GM21526 (cell line): ENCODE measurements around the gene RPTOR.

ENCODE experiments used
- ATAC-seq: cut with Tn5 transposase; IDR thresholded peaks from one replicate; pipeline ENCODE4 v1.9.1; 2021; ENCODE audit warnings: moderate library complexity; ENCODE audit not compliant: unreplicated experiment, low FRiP score

Gene RPTOR

DNA sequence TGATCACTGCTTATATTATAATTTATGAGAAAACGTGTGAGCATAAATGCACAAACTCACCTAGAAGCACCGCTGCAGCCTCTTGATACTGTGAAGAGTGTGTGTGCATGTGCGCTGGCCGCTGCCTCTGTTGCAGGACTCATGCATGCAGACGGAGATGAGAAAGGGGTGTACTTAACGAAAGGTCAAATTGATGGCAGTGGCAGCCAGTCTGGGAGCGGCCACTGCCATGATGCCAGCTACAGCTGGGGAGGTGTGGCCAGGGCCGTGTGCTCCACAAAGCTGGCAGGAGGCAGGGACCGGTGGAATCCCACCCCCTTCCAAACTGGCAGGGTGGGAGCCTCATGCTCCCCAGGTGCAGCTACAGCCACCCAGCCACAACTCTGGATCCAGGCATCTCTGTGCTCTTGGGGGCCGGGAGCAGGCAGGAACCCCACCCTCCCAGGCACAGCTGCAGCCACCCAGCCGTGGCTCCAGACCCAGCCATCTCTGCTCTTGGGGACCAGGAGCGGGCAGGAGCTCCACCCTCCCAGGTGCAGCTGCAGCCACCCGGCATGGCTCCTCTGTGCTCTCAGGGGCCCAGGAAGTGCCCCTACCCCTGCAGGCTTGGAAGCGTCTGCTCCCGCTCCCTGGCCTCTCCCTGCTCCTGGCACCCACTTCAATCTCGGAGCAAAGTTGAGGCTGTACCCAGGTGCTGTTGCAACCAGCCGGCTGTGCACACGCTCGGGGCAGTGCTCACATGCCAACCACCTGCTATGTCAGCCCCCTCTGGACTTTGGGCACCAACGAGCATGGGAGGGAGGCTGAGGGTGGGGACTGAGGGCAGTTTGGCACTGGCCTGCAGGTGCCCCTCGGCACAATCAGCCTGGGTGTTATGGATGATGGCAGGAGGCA, 369.5 kb downstream of the RPTOR start:
- ATAC-seq = no peak

DNA sequence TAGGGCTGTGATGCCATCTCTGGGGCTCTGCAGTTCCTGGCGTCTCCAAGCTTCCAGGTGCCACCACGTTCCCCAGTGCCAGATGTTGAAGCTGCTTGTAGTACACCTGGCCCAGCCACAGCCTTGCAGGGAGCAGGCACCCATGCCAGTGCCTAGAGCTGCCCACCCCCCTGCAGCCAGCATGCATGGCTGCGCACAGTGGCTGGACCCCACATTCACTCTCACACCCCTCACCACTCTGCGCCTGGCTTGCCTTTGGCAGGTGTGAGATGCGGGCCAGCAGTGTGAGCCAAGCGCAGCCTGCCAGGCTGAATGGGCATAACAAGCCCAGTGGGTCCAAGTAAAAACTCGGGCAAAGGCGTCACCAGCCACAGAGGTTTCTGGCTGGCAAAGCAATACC, 371.6 kb downstream of the RPTOR start:
- ATAC-seq = no peak

DNA sequence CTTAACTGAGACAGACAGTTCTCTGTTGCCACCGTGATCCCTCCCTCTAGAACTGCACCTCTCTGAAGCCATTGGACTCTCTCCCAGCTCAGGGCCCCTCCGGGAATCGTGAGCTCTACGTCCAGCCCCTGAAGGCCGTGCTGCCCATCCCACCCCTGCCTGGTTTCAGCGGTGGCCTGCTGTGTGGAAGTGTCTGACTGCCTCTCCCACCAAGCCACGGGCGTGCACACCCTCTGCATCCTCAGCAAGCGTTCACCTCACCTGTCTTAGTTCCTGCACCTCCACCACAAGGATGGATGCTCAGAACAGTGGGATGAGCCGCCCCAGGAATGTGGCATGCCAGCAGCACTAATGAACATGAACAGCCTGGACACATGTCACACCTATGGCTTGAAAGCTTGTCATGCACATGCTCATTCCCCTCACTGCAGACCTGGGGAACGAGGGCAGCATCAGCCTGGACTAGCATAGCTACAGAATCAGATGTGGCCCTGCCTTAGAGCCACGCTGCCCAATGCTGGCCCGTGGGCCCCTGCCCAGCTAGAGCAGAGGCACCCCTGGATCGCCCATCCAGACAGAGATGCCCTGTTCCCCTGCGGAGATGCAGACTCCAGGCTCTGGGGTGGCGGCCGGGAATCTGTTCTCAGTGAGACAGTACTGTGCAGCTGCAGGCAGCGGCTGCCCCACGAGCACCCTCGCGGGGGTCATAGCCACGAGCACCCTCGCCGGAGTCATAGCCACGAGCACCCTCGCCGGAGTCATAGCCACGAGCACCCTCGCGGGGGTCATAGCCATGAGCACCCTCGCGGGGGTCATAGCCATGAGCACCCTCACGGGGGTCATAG, 373.3 kb downstream of the RPTOR start:
- no peak for ATAC-seq

DNA sequence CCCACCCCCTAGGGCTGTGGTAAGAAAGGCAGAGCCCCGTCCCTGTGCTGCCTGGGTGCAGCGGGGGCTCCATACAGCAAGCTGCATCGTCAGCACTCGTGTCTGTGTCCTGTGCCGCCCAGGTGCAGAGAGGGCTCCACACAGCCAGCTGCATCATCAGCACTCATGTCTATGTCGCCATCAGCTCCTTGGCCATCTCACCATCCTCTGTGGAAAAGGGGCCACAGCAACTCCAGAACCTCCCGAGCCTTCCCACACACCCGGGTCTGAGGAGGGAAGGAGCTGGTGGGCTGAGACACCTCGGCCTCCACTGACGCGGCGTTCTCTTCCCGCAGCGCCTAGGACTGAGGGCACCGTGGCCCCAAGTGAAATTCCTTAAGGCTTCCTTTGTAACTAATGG, 374.1 kb downstream of the RPTOR start:
- ATAC-seq = no peak

DNA sequence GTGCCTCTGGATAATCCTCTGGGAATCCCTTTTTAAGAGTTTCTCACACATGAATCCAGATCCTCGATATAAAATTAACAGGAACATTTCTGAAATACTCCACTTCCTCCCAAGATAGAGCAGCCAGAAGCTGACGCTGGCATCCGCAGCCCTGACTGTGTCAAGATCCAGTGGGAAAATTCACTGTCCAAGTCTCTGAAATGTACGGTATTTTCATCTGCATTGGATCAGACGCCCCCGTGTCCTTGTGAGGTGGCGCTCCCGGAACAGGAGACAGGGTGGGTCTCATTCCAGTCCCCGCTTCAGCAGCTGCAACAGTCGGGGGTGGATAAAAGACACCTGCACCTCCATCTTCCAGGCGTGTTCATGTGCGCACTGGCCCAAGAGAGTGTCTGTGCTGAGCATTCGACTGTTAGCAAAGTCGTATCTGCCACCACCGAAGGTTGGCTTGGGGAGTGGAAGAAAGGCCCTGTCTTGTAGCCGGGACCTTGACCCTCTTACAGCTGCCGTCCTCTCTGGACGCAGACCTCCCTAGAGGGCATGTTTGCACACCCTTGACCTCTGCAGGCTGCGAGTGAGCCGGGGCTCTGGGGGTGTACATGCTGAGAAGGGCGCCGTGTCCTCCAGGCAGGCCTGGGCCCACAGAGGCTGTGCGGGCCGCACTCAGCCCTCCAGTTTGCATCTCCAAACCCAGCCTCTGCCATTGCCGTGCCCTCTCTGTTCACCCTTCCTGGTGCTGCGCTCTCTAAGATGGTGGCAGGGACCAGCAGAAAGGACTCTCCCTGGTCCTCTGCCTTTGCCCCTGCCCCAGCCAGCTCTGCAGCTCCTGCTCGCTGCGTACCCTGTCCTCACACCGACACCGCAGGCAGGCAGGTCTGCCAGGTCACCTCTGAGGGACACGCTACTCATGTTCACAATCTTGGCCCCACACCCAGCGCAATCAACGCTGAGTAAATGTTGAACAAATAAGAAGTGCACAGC, 375.0 kb downstream of the RPTOR start:
- ATAC-seq = no peak

DNA sequence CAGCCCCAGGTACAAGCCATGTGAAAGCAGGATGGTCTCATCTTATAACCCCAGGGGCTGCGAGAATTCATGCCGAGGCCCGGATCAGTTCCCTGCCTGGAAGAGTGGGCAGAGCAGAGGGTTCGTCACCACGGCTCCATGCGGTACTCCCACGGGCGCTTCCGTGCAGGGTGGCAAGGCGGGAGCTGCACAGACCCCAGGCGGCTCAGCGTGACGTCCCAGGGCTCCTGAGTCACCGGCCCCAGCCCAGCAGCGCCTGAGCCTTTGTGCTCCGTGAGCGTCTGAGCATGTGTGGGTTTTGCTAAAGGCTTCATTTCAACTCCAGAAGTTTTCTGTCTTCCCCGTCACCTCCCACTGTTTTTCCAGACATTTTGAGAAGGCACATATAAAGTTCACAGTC, 375.8 kb downstream of the RPTOR start:
- ATAC-seq = no peak

DNA sequence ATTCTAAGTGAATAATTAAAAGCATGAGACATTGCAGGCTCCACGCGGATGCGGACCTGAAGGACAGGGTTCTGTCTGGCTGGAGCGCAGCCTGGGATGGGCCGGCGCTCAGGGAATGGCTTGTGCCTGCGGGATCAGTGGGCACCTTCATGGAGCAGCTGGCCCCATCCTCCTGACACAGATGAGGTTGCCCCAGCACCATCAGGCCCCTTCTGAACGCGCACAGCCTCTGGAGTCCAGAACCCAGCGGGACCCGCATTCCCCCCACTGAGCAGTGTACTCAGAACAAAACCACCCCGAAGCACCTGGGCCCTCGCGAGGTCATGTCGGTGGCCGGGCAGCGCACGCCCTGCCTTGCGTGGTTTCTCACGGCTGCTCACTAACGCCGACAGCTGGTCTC, 376.5 kb downstream of the RPTOR start:
- no peak for ATAC-seq

DNA sequence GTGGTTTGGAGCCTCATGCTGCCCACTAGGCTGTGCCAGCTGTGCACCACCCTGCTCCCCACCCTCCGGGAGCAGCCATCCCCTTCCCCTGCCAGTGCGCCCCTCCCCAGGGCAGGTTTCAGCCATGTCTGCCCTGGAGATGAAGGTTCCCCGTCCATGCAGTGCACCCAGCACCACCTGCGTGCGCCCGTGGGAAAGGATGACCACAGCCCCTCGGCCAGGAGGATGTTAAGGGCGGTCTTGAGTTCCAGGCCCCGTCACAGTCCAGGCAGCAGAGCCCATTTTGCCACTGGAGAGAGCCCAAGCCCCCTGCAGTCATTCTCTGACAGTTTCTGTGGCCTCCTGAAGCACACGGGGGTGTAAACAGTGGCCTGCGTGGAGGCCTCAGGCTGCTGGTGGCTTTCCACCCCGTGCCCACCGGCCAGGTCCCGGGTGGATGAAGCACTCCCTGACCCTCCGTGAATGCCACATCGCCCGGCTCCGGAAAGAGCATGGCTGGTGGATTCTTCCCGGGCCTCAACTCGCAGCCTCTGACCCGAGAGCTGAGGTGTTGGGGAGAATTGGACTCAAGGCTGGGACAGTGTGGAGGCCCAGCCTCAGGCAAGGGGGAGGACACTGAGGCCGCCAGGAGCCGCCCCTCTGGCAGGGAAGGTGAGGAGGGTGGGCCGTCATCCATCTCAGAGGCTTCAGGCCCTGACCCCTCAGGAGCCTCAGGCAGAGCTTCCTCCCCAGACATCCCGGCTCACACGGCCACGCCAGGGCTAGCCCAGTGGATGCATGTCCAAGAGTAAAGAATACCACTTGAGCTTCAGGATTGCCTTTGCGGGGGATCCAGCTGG, 377.3 kb downstream of the RPTOR start:
- no peak for ATAC-seq

DNA sequence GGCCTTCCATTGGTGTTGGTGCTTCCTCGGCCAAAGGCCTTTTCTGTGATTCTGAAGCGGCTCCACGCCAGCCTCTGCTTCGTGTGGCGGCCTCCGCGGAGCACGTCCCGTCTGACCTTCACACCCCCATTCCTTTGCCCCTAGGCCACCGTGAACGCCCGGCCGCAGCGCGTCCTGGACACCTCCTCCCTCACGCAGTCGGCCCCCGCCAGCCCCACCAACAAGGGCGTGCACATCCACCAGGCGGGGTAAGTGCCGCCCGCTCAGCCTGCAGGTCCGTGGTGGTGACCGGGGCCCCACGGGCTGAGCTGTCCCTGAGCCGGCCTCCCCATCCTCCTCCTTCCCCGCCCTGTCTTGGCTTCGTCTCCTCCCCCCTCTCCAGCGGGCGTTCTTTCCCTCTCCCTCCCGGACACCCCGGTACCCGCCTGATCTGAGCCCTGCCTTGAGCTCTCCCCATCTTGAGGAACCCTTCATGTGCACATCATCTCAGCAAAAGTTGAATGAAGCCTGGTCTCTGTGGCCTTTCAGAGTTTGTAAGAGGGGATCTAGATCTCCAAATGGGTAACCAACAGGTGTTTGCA, 378.0 kb downstream of the RPTOR start:
- no peak for ATAC-seq

DNA sequence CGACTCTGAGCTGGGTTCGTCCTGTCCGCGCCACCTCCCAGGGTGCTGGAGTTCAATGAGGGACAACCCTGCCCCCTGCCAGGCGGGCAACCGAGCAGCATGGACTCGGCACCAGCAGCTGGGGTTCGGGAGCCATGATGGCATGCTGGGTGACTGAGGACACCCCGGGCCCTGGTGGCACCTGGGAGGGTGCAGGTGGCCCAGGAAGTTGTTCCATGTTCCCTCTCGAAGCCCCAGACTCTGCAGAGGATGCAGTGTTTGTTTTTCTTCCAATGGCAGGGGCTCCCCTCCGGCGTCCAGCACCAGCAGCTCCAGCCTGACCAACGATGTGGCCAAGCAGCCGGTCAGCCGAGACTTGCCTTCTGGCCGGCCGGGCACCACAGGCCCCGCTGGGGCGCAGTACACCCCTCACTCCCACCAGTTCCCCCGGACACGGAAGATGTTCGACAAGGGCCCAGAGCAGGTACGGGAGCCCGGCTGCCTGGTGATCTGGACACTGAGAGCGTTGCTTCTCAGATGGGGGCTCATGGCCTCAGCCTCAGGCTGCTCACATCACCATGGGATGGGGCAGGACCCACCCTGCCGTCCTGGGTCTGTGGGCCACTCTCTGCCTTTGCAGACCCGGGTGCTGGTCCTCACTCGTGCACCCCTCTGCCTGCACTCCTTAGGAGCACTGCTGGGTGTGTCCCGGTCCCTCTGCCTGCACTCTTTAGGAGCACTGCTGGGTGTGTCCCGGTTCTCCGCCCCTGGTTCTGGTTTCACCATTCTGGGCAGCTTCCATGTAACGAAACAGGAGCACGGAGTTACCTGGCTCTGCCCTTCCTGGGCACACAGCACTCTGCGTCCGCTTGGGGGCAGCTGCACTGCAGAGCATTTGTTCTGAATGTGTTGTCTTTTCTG, 378.8 kb downstream of the RPTOR start:
- no peak for ATAC-seq

DNA sequence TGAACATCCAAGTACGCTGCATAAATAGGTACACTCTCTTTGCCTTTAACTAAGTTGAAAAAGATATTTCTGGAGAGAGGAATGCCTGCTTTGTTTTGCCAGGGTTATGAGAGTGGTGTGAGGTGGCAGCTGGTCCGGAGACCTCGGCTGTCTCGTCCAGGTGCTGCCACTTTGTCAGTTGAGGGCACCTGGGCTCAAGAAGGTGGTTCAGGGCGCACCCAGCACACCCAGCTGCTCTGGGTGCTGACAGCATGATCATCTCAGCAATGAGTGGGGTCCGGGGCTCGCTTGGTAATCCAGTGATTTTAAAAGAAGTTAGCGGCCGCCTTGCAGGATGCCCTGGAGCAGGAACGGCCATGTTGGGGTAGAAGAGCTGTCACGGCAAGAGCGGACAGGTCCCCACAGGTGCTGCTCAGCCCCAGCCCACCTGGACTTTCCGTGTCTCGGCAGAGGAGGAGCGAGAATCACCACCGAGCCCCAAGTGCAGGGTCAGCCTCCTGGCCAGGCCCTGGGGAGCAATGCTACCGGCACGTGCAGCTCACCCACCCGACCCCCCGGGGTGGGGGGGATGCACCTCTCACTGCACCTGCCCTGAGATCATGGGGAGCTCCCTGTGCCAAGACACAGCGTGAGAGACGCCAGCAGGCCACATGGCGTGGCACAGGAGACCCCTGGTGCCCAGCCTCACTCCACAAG, 379.6 kb downstream of the RPTOR start:
- no peak for ATAC-seq

DNA sequence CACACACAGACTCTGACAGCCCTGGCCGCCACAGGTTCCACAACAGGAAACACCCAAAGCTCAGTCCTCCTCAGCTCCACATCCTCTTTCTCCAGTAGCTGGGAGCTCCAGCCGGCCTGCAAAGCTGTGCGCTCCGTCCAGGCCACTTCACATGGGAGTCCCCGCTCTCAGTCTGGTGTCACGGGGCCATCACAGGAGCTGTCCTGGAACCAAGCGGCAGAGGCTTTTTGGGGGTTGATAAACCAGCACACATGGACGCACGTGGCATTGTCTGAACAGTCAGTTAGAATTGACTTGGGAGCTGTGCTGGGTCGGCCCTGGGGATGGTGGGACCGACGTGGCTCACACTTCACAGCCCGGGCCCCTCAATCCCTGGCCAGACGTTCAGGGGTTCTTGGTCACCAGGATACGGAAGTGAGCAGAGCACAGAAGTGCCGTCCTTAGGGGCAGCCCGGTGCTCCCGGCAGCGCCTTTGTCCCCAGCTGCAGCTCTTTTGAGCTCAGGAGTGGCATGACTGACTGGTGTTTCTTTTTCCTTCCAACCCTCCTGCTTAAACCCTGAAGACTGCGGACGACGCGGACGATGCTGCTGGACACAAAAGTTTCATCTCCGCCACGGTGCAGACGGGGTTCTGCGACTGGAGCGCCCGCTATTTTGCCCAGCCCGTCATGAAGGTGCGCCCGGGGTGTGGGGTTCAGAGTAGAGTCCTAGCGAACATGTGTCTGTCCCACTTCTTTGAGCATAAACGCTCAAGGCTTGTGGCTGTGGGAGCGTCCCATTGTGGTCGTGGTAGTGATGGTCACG, 380.4 kb downstream of the RPTOR start:
- ATAC-seq = no peak

DNA sequence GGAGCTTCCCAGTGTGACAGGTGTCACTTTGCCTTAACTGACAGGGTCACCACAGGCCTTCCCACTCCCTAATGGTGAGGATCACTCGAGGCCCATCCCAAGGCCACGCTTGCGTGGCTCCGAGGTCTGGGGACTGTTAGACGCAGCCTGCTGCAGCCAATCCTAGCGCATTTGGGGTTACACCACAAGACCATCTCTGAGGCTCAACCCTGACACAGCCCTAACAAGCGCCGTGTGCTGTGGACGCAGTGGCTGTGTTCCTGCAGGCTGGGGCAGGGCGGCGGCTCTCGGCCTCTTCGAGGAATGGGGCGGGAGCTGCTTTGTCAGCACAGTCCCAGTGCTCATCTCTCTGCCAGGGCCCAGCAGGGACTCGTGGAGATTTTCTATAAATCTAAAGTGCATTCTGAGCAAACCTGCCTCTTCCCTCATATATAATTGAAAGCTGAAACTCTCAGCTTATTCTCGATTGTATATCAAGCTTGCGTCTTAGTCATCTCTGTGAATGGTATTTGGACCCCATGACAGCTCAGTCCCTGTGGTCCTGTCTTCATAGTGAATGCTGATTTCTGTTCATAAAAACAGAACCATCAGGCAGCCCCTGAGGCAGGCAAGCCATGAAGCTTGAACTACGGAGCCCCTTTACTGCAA, 381.2 kb downstream of the RPTOR start:
- ATAC-seq = no peak

DNA sequence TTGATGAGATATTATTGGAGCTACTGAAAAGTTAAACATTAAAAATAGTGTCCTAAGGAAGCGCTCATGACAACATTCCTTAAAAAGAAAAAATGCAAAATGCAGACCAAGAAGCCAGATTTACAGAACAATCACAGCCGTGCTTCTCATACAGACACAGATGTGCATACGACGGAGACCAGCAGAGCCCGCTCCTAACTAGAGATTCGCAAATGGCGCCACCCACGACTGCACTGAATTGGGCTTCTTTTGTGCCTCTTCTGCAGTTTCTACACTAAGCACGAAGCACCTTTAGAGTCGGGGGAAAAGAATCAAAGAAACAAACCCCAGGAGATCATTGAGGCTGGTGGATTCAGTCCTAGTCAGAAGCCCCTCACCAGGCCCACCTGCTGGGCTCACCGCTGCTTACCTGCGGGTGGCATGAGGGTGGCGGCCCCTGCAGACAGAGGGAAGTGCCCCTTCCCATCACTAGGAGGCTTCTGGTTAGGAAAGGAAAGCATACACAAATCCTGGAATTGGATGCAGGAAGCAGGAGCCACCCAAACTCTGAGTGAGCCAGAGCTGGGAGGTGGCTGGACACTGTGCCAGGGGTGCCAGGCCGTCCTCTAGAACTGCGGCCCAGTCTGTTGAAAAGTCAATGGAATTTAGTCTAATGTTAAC, 382.1 kb downstream of the RPTOR start:
- no peak for ATAC-seq

DNA sequence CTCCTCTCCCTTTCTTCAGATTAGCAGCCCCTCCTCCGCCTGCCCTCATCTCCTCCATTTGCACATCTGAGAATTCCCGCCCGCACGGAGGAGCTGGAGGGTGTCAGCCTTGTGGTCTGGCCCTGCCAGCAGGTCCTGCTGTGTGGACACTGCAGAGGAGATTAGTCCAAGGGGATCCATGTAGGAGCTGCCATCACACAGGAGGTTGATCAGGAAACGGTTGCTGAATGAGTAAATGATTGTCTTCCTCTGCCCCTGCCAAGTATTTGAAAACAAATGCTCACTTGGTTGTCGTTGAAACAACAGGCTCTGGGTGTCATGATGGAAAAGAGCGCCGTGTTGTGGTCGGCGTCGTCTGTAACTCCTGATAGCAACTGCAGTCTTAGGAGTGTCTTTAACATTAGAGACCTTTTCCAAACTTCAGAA, 383.2 kb downstream of the RPTOR start:
- no peak for ATAC-seq

DNA sequence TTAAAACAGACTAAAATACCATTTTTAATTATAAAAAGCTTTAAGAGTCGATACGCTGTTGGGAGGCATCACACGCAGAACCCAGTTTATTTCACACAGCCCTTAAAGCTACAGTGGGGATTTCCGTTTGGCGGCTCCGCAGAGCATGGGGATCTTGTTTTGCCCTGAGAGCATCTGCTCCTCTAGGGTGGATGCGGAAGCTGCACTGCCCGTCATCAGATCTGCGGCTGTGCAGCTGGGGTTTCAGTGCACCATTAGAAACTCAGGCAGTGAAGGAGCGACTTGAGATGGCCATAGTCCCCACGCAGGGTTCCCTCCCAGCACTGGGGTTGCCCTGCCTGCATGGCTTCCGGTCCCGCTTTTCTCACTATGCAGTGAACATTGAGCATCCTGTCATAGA, 384.8 kb downstream of the RPTOR start:
- no peak for ATAC-seq
